Stimulated activated CD8-positive, alpha-beta memory T cell treated with anti-CD3 and anti-CD28 coated beads, Interleukin-4, amount 100 ng/mL, for 24 hours (primary cell): ENCODE data around the gene PSMB7.

ENCODE experiments used
- DNase-seq: peaks from one replicate; pipeline ENCODE4 v3.0.0-alpha.2; 2020; ENCODE audit warnings: low read depth

The PSMB7 gene

DNA sequence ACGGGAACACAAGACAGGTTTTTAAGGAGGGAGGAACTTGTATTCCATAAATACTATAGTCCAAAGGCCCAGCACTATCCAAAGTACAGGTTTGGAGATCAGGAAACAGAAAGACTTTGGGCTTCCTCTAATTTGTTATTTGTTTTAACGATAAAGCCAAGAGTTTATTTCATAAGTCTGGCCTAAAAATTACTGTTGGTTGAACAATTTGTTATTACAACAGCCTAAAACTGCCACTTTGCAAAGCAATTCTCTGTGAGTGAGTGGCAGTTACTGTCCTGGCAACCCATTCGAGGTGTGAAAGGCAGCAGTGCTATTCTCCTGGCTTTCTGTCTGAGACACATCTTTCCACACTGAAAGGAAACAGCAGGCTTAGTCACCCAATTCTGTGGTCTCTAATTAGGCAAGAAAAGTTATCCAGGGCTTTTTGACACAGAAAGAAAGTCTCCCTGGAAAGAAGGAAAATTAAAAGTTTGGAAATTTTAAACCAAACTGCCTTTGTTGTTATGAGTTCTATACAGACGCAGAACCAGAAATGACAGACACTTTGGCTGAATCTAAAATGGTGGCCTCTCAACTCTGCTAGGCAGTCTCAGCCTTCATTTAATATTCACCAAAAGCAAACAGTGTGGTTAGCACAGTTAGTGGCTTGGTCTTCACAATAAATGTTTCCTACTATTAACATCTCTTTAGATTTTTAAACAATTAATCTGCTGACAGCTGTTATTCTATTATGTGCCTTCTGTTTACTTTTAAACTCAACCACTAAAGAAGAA, 33.9 kb downstream of the PSMB7 start:
- DNase-seq = no peak

DNA sequence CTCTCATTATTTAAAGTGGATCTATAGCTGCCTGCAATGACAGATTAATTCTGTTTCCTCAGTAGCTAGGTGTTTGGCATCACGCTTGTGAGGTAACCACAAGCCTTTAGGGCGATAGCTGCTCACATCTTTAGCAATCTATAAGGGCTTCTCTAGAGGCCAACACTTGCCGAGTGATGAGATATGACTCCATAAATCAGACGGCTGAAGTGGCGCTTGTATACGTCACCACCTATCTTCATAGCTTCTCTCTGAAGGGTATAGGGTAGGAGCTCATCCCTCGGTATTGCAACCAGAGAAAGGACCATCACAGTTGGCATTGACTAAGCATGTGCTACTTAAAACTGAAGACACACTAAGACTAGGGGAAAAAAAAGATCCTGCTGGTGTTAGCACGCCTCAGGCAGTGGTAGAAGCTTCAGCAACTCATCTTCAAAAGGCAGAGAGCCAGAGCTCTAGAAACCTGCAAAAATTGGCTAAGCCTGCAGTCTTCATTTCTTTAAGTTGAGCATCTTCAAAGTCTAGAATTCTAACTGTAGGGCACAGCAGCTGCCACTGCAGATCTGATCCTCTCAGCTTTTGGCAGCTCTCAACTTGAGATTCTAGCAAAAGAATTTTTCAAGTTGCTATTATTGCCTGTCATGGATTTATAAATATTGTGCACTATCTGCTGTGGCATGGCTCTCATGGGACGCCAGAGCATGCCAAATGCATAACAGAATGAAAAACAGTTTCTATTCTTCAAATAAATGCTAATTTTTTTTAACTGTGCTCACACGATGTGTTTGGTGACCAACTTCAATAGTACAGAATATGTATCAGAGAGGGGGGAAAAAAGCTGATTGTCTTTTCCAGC, 37.5 kb downstream of the PSMB7 start:
- no peak for DNase-seq

DNA sequence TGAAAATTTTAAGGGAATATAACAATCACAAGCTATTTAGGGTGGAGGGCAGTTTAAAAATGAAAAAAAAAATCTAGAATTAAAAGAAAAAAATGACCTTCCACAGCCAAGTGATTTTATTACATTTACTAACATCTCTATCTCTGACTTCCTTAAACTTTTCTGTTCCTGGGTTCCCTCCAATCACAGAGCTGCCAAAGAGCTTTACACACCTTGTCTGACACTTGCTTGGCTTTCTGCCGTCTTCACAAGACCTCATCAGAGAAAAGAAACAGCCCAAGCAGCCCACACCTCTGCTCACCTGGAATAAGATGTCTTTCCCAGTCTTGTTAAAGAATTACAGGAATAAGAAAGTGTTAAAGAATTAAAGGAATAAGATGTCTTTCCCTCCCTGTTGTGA, 38.9 kb downstream of the PSMB7 start:
- DNase-seq = no peak

DNA sequence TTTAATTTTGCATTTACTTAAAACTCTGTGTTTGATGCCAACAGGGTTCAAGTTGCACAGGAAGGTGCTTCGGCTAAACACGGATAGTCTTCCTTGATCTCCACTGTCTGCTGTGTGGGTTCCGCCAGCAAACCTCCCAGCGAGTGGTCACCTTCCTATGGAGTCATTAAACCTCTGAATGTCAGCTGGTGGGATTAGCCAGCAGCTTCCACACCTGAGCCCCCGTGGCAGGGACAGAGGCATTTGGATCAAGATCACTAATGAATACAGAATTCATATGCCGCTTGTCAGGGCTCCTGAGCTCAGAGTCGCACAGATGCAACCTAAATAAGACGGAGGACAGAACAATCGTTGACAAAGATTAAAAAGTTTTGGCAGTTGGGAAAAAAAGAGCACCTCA, 39.5 kb downstream of the PSMB7 start:
- no peak for DNase-seq

GRCh38 chr9:124373851-124374250, 41.4 kb downstream of the PSMB7 start:
- DNase-seq = no peak

- no peak for DNase-seq
These were observed 41.9 kb downstream of the PSMB7 start for GRCh38 chr9:124373386-124373785.

GRCh38 chr9:124372038-124372437, 43.2 kb downstream of the PSMB7 start:
- no peak for DNase-seq

- DNase-seq = no peak
These were observed 44.2 kb downstream of the PSMB7 start for GRCh38 chr9:124370896-124371582.

GRCh38 chr9:124369231-124369797, 45.9 kb downstream of the PSMB7 start:
- DNase-seq = no peak

- DNase-seq = no peak
These were observed 46.5 kb downstream of the PSMB7 start for GRCh38 chr9:124368692-124369091.

DNA sequence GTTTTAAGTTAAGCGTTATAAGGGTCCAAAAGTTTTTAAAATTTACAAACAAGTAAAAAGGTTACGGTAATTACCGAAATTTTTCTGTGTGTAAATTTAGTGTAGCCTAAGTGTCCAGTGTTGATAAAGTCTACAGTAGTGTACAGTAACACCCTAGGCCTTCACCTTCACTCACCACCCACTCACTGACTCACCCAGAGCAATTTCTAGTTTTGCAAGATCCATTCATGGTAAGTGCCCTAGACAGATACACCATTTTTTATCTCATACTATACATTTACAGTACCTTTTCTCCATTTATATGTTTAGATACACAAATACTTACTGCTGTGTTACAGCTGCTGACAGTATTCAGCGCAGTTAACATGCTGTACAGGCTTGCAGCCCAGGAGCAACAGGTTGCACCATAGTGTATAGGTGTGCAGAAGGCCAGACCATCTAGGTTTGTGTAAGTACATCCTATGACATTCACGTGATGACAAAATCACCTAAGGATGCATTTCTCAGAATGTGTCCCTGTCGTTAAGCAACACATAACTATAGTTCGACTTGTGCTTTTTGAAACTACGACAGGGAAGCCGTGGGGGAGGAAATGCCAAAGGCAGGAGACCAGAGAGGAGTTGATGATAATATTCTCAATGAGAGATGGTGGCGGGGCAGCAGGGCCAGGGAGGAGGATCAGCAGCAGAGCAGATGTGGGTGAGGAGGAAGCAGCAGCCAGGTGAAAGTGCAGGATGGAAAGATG, 48.6 kb downstream of the PSMB7 start:
- no peak for DNase-seq

GRCh38 chr9:124365036-124365435, 50.2 kb downstream of the PSMB7 start:
- DNase-seq = no peak

DNA sequence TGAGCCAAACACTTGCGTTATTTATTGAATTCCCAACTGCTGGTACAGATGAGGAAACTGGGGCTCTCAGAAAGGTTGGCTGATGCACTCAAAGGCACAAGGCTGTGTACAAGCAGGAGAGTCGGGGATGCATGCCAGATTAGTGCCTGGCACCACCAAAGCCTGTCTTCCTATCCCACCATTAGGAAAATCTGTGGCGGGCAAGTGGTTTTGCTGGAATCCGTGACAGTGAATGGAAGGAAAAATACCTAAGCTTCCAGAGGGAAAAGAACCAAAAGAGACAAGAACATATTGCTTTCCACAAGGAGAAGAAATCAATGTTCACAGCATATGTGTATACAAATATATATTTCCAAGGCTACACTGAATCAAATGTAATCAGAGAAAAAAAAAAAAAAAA, 51.1 kb downstream of the PSMB7 start:
- DNase-seq = no peak

DNA sequence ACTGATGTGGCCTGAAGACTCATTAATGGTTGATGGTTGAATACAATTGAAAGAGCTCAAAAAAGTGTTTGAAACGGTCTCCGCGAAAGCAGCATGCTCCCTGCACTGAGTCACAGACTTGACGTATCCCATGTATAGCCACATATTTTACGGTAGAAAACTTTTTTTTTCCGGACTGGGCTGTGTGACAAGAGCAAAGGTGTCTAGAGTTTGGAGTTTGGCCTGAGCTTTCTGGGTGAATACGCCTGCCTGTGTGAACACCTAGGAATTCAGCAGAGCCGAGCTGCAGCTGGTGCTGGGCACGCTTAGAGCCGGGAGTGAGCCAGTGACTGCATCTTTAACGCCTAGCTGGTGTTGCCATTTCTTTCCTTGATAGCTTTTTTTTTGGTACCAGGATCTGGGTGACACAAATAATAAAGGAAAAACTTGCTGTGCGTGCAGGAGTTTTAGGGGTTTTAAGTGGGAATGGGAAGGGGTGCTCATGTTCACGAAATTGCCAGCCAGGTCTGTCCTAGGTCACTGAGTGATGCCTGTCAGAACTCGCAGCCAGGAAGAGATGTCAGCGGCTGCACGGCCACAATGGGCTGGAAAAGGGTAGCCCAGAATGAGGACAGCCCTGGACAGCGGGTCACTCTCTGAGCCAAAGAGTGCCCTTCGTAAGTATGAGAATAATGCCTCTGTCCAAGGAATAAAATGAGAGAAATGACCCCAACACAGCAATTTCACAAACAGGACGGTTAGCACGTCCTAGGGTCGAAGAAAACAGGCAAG, 51.7 kb downstream of the PSMB7 start:
- no peak for DNase-seq

GRCh38 chr9:124361128-124361527, 54.1 kb downstream of the PSMB7 start:
- DNase-seq = no peak

GRCh38 chr9:124359855-124360678, 55.2 kb downstream of the PSMB7 start:
- no peak for DNase-seq

GRCh38 chr9:124359426-124359825, 55.8 kb downstream of the PSMB7 start:
- DNase-seq = no peak

GRCh38 chr9:124358631-124359030, 56.6 kb downstream of the PSMB7 start:
- no peak for DNase-seq

DNA sequence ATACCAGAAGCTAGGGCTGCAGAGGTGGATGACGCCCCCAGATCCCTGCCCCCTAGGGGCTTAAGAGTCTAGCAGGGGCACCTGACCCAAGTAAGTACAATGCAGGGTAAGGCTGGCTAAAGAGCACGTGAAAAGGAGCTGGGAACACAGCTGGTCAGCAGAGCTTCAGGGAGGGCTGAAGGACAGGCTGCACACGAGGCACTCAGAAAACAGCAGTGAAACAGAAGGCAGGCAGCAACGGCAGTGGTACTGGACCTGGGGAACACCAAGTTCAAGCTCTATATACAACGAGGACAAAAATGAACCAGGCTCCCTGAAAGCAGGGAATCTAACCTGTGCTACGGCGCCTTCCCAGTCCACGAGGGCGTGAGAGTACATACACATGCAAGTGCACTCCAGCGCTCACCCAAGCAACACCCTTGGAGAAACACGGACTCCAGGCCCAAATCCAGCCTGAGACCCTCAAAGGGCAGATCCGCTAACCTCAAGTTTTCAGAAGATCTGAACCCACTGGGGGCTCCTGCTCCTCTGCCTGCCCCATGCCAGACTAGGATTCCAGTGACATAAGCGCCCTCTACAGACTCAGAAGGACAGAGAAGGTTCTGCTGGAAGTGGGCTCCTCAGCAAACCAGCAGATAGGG, 57.4 kb downstream of the PSMB7 start:
- DNase-seq = no peak
